Sigmoid colon (tissue), 7 donors: Measurements from ENCODE around the gene KRTAP12-4. TPM values are rescaled to one million over a fixed set of nuclear protein-coding genes. Genes with fewer than 3 reads are reported as not detected.
A peak's percentile ranks its signal among the peaks of the same experiment; 100 is the strongest.

Experiments used
- DNase-seq: peaks from one replicate; pipeline ENCODE4 v3.0.0-alpha.2; 2019
- H3K27ac ChIP-seq, 4 donors: fragments of 200-600 bp; sonication (generic); one replicate each; pipeline ENCODE4 v1.5.1; 2016 to 2019; ENCODE audit warnings: mild to moderate bottlenecking in 1 of 4
- H3K27me3 ChIP-seq, 3 donors: fragments of 200-600 bp; sonication (generic); one replicate each; pipeline ENCODE4 v1.5.1; 2019; ENCODE audit warnings: mild to moderate bottlenecking in 1 of 3
- H3K36me3 ChIP-seq, 4 donors: fragments of 200-600 bp; sonication (generic); one replicate each; pipeline ENCODE4 v1.5.1; 2016 to 2019
- H3K4me1 ChIP-seq, 4 donors: fragments of 200-600 bp; sonication (generic); one replicate each; pipeline ENCODE4 v1.5.1; 2017 to 2019
- H3K4me3 ChIP-seq, 4 donors: fragments of 200-600 bp; sonication (generic); one replicate each; pipeline ENCODE4 v1.5.1; 2017 to 2019; ENCODE audit warnings: mild to moderate bottlenecking in 2 of 4, moderate library complexity in 1 of 4
- H3K9me3 ChIP-seq, 4 donors: fragments of 200-600 bp in 3 of 4; sonication (generic) in 3 of 4; one replicate each; pipeline versions ENCODE4 v1.5.1 to v1.6.1; 2013 to 2019
- EP300 ChIP-seq, 4 donors: sonication (generic); formaldehyde crosslinking; IDR thresholded peaks; one replicate each; pipeline ENCODE4 v1.6.1; 2017; ENCODE audit warnings: antibody characterized with exemption in 4 of 4
- POLR2A ChIP-seq, 2 donors: fragments of 450-650 bp; IDR thresholded peaks; one replicate each; pipeline ENCODE4 v1.6.1; 2016; ENCODE audit warnings: antibody characterized with exemption in 2 of 2, mild to moderate bottlenecking in 2 of 2, moderate library complexity in 2 of 2
- POLR2AphosphoS5 ChIP-seq, 4 donors: sonication (generic); formaldehyde crosslinking; IDR thresholded peaks; one replicate each; pipeline ENCODE4 v1.6.1; 2017; ENCODE audit warnings: antibody characterized with exemption in 4 of 4
- WGBS, 2 donors: extraction: QIAGEN DNeasy Blood & Tissue Kit; methylation state at CpG; one replicate each; pipeline ENCODE4 v1.1.7; 2013; 5-methylcytosine and 5-hydroxymethylcytosine counted together
- intact Hi-C: fragments of 100-400 bp; cut with DNase I; formaldehyde crosslinking; loops from one replicate; pipeline ENCODE4 v1.15.1; 2023
- polyA plus RNA-seq, 3 donors: library from polyadenylated mRNA; stranded (reverse); fragments of 200-250 nt; gene quantifications; one replicate each; pipeline ENCODE4 v1.2.3, GENCODE V29; 2013
- total RNA-seq, 4 donors: library from RNA; depleted of rRNA; stranded (reverse); fragments of >200 nt; gene quantifications; one replicate each; pipeline ENCODE4 v1.1.0, GENCODE V29; 2016
- TF ChIP-seq, protein P1 (sequence below), 4 experiments: fragments of 450-650 bp in 3 of 4; fragments of 200-600 bp in 1 of 4; IDR thresholded peaks; one replicate each; pipeline ENCODE4 v1.5.1; 2016 to 2019; ENCODE audit warnings: antibody characterized with exemption in 4 of 4, mild to moderate bottlenecking in 3 of 4, moderate library complexity in 2 of 4
- donor health status: healthy with polysubstance abuse.
- donor health status: Bipolar disorder and iron deficiency.
- donor health status: healthy.

Gene KRTAP12-4
- total and polyA plus RNA-seq, 7 donors: not detected

DNA sequence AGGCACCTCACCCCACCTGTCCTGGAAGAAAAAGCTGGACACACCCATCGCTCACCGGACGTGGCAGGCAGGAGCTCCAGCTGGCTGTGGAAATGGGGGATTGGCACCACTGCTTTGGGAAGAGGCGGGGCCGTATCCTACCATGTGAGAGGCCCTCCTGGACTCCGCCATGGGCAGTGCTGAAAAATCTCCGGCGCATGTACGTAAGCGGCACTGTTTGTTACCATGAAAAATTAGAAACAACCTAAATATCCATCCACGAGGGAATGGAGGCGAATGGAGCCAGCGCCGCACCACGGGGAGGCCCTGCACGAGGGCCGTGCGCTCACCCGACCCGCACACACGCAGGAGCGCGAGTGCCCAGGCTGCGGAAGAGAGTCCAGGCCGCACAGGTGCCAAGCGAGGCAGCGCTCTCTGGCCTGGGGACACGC lies 39.5 kb downstream of the KRTAP12-4 start:
- intact Hi-C loops: no loop called here
- no peak overlapping the region for H3K4me3 ChIP-seq
- H3K36me3 ChIP-seq: no peaks in the 10 kb centered on the region
- DNase-seq: no peak
- H3K27me3 ChIP-seq: peaks cover 0 to 23% (median 9%) of the 10 kb centered on the region in 3 donors
- H3K27ac ChIP-seq: no peak overlapping the region
- WGBS, 2 donors: 83 to 90% methylated on average over 28 of the region's 28 CpGs
- no peak for TF ChIP-seq POLR2AphosphoS5 (IDR thresholded peaks at IDR 0.05)
- TF ChIP-seq POLR2A (IDR thresholded peaks at IDR 0.05): no peak
- no peak for TF ChIP-seq EP300 (IDR thresholded peaks at IDR 0.05)
- TF ChIP-seq, protein P1, sequence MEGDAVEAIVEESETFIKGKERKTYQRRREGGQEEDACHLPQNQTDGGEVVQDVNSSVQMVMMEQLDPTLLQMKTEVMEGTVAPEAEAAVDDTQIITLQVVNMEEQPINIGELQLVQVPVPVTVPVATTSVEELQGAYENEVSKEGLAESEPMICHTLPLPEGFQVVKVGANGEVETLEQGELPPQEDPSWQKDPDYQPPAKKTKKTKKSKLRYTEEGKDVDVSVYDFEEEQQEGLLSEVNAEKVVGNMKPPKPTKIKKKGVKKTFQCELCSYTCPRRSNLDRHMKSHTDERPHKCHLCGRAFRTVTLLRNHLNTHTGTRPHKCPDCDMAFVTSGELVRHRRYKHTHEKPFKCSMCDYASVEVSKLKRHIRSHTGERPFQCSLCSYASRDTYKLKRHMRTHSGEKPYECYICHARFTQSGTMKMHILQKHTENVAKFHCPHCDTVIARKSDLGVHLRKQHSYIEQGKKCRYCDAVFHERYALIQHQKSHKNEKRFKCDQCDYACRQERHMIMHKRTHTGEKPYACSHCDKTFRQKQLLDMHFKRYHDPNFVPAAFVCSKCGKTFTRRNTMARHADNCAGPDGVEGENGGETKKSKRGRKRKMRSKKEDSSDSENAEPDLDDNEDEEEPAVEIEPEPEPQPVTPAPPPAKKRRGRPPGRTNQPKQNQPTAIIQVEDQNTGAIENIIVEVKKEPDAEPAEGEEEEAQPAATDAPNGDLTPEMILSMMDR (IDR thresholded peaks at IDR 0.05): no peak
- H3K4me1 ChIP-seq: no peaks in the 10 kb centered on the region
- H3K9me3 ChIP-seq: peaks cover 0 to 13% (median 3%) of the 10 kb centered on the region in 4 donors

DNA sequence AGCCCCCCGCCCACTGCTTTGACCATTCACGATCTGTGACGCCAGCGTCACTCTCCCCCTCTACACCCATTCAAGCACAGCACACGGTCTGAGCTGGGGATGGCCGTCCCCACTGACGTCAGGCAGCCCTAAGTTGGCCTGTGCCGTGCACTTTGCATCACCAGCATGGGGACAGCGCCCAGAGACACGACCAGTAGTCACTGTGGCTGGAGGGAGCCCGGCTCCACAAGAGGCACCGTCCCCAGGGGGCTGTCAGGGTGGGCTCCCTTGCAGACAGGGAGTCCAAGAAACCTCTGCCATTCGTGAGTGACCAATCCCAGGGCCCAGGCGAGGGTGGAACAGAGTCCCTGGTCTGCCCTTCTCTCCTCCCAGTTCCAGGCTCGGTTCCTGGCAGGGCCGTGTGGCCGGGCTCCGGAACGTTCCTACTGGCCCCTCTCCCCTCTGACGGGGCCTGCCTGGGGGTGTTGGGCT lies 40.3 kb downstream of the KRTAP12-4 start:
- intact Hi-C loops: no loop called here
- Histone ChIP-seq H3K27me3 (peaks cover 0 to 23% (median 9%) of the 10 kb centered on the region in 3 donors), H3K27ac (no peak overlapping the region), H3K36me3 (no peaks in the 10 kb centered on the region), H3K9me3 (peaks cover 0 to 15% (median 2%) of the 10 kb centered on the region in 4 donors), H3K4me3 (no peak overlapping the region), H3K4me1 (no peaks in the 10 kb centered on the region)
- WGBS, 2 donors: 82 to 83% methylated on average over 20 of the region's 20 CpGs
- DNase-seq: no peak
- TF ChIP-seq, protein P1 (IDR thresholded peaks at IDR 0.05): no peak
- no peak for TF ChIP-seq EP300 (IDR thresholded peaks at IDR 0.05)
- TF ChIP-seq POLR2AphosphoS5 (IDR thresholded peaks at IDR 0.05): no peak
- no peak for TF ChIP-seq POLR2A (IDR thresholded peaks at IDR 0.05)

DNA sequence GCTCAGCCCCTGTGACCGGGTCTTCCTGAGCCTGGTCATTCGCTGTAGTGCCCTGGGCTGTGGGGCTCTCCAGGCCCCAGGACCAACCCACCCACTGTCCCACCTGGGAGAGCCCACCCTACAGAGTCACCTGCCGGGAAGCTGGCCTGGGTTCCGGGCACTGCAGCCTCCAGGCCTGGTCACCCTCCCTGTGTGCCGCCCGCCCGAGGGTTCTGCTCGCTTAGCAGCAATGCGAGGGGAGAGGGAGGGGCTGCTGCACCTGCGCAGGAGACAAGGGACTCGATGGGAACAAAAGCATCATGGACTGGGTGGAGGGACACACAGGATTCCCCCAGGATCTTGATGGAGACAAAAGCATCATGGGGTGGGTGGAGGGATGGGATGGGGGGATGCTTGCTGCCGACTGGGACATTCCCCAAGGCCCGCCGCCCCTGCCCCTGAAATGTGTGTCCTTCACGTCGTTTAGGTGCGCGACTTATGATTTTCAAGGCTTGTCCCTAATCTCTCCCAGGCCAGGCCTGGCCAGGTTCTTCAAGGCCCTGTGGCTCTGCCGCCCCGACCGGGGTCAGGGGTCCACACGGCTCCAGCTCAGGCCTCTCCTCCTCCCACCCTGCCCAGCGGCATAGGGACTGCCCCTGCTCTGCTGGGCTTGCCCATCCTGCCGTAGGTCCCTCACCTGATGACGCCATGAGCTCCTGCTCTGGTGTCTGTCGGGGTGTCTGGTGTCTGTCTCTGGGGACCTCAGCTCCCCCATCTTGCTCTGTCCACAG lies 40.9 kb downstream of the KRTAP12-4 start:
- TF ChIP-seq, protein P1 (IDR thresholded peaks at IDR 0.05): no peak
- TF ChIP-seq POLR2A (IDR thresholded peaks at IDR 0.05) (no peak), EP300 (IDR thresholded peaks at IDR 0.05) (no peak), POLR2AphosphoS5 (IDR thresholded peaks at IDR 0.05) (no peak)
- Histone ChIP-seq H3K4me3 (no peak overlapping the region), H3K9me3 (peaks cover 0 to 17% (median 2%) of the 10 kb centered on the region in 4 donors), H3K4me1 (no peaks in the 10 kb centered on the region), H3K27ac (no peak overlapping the region), H3K36me3 (no peaks in the 10 kb centered on the region), H3K27me3 (peaks cover 0 to 23% (median 9%) of the 10 kb centered on the region in 3 donors)
- intact Hi-C loops: no loop called here
- 87 to 88% methylated on average over 26 of the region's 26 CpGs for WGBS, 2 donors
- DNase-seq: no peak

DNA sequence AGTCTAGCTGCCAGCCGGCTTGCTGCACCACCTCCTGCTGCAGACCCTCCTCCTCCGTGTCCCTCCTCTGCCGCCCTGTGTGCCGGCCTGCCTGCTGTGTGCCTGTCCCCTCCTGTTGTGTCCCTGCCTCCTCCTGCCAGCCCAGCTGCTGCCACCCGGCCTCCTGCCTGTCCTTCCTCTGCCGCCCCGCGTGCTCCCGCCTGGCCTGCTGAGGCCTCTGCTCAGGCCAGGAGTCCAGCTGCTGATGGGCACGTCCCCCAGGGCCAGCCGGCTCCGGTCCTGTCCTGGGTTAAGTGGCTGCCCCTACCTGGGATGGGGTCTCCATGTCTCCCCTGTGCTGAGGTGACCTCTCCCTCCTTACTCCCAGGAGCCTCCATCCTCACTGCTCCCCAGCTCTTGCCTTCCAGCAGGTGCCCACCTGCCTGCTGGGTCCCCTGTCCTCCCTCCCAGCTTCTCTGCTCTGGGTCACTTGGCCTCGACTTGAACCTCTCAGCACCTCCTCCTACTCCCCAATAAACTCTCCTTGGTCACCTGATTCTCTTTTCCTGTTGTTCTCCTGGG lies 41.7 kb downstream of the KRTAP12-4 start:
- Histone ChIP-seq H3K36me3 (no peaks in the 10 kb centered on the region), H3K4me1 (no peaks in the 10 kb centered on the region), H3K27ac (no peak overlapping the region), H3K27me3 (peaks cover 0 to 23% (median 9%) of the 10 kb centered on the region in 3 donors), H3K4me3 (no peak overlapping the region), H3K9me3 (peaks cover 0 to 17% (median 2%) of the 10 kb centered on the region in 4 donors)
- TF ChIP-seq EP300 (IDR thresholded peaks at IDR 0.05): no peak
- no peak for TF ChIP-seq POLR2AphosphoS5 (IDR thresholded peaks at IDR 0.05)
- no peak for TF ChIP-seq POLR2A (IDR thresholded peaks at IDR 0.05)
- TF ChIP-seq, protein P1 (IDR thresholded peaks at IDR 0.05): no peak
- peak; percentile 60 for DNase-seq
- intact Hi-C loops: no loop called here
- 75 to 84% methylated on average over 13 of the region's 13 CpGs for WGBS, 2 donors
